Stromal cell of bone marrow (primary cell): Measurements from ENCODE around the gene SGK2.

Experiments
- DNase-seq: peaks from one replicate; pipeline ENCODE4 v3.0.0-alpha.2; 2012; ENCODE audit warnings: low read depth

Gene SGK2

DNA sequence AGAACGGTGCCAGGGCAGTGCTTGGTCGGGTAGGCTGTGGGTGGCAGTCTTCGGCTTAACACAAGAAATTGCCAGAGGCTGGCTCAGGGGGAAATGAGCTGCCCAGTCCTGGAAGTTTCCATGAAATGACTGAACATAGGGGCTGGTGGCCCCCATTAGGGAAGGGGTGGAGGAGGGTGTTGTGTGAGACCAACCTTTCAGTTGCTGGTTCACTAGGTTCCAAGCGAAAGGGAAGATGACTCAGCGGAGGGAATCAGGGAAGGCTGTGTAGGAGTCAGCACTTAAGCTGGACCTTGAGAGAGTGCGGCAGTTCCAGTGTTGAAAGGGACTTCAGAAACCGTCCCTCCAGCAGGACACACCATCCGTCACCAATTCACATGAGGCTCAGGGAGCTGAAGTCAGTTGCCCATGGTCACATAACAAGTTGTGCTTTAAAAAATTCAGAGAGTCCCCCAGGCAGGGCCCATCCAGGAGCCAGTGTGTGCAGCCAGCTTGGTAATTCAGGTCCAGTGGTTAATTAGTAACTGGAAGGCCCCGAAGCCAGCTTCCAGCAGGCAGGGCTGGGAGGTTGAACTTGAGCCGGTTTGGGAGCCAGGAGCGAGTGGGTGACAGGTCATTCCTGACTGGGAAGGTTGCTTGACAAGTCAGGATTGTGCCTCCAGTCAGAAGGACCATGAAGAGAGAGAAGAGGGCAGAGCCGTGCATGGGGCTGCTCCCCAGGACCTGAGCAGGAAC lies at the start of gene SGK2:
Gene SGK2, plus strand, starts transcription at position 616 of the 735 bp plus-strand sequence. CDS start 7,469 bp downstream, outside the sequence.
- DNase-seq, result no peak

DNA sequence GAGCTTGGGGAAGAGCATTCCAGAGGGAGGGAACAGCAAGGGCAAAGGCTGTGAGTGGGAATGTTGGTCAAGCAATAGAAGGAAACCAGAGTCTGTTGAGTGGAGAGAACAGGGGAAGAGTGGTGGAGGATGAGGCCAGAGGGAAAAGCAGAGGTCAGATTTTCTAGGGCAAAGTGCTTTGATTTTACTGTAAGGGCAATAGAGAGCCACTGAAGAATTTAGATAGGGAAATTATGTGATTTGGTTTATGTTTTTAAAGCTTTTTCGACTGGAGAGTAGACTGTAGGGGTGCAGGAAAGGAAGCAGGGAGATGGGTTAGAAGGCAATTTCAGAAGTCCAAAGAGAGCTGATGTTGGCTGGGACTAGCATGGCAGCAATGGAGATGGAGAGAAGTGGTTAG lies 46.9 kb upstream of the SGK2 start:
- no peak for DNase-seq

DNA sequence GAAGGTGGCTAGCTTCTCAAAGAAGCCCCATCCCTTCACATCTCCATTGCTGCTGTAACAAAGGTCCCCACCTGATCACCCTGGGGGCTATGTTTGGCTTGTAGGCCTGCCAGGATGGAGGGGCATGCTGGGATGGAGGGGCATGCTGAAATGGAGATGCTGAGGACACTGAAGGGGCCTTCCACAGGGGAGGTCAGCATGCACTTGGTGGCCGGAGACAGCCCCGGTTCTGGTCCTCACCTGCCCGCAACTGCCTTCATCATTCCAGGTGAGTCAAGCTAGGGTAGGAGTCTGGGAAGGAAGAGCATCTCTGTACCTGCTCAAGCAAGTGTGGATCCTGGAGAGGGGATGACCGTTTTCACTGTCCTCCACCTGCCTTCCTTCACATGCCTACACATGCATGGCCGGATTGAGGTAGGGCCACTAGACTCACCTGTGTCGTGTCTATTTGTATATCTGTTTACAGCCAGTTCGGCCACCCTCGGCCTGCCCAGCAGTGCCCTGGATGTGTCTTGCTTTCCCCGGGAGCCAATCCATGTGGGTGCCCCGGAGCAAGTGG lies 45.4 kb upstream of the SGK2 start:
- DNase-seq, result no peak

DNA sequence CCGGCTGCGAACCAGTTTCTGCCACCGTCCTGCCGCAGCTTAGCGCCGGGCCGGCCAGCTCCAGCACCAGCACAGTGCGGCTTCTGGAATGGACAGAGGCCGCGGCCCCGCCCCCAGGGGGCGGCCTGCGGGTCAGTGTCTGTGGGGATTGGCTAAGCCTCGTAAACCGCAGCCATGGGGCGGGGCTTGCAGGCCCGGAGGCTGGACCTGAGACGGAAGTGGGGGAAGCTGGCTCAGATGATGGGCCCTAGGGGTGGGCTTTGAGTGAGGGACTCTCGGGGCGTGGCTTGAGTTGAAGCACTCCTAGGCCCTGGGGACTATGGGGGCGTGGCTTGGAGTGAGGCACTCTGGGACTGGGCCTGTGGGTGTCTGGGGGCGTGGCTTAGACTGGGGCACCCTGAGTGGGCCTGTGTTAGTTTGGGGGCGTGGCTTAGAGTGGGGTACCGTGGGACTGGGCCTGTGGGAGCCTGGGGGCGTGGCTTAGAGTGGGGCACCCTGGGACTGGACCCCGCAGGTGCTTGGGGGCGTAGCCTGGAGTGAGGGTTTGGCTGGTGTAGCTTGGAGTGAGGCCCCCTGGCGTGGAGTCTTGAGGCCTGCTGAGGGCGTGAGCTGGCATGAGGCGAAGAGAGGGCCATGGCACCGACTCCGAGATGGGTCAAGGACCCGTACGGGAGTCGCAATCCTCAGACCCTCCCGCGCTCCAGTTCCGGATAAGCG lies 44.7 kb upstream of the SGK2 start:
- peak; percentile 82 for DNase-seq

DNA sequence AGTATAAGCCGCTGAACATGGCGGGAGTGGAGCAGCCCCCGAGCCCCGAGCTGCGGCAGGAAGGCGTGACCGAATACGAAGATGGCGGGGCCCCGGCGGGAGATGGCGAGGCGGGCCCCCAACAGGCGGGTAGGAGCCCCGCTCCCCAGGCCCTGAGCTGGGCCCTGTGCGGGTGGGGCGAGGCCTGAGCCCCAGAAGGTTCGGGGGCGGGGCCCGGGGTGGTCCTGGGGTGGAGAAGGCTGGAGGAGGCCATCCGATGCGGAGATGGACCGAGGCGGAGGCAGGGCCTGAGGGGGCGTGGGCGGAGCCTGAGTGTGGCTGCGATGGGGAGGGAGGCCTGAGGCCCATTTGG lies 44.2 kb upstream of the SGK2 start:
- DNase-seq, result no peak

DNA sequence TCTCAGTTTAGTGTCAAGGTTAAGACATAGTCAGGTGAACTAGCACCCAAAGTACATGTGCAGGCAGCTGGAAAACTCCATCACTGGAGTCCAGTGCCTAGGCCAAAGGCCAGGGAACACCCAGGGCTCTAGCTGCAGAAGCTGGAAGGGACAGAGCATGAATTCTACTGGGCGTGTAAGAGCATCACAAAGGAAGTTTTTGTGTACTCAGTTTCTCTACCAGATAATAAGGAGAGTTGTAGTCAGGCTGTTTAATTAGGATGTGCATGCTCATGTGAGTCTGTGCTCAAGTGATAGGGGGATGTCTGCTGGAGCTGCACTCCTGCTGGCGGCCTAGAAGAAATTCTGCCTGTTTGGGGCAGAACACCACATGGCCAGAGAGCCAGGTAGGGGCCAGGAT lies 43.2 kb upstream of the SGK2 start:
- DNase-seq, result no peak

DNA sequence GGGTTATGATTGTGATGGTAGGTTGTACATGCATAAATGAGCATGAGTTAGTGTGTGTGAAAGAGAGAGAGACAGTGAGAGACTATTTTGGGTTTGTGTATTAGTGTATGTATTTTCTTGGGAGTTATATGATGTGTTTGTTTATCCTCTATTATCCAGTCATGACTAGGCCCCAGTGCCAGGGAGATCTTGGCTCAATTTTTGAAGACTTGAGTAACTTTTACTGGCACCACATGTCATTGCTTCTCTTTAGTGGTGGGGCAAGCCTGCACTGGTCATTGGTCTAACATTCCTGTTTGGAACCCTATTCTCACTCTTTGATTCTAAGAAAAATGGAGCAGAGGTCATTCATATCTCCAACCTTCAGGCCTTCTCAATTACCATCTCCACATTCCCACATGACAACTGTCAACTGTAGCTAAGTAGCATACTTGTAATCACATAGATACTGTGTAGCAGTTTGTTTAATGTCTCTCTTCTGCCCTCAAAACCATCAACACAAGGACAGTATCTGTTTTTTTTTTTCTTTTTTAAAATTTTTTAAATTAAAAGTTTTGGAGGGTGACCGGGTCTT lies 42.5 kb upstream of the SGK2 start:
- DNase-seq, result no peak

DNA sequence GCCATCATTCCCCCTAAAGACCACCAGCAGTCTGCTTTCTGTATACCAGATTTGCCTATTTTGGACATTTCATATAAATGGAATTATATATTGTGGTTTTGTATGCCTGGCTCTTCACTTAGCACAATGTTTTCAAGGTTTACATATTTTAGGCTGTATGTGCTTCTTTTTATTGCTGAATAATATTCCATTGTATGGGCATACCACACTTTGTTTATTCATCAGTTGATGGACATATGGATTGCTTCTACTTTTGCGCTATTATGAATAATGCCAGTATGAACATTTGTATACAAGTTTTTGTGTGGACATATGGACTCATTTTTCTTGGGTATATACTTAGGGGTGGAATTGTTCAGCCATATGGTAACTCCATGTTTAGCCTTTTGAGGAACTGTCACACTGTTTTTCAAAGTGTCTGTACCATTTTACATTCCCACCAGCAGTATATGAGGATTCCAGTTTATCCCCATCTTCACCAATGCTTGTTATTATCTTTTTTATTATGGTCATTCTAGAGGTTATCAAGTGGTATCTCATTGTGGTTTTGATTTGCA lies 38.7 kb upstream of the SGK2 start:
- DNase-seq, result no peak

DNA sequence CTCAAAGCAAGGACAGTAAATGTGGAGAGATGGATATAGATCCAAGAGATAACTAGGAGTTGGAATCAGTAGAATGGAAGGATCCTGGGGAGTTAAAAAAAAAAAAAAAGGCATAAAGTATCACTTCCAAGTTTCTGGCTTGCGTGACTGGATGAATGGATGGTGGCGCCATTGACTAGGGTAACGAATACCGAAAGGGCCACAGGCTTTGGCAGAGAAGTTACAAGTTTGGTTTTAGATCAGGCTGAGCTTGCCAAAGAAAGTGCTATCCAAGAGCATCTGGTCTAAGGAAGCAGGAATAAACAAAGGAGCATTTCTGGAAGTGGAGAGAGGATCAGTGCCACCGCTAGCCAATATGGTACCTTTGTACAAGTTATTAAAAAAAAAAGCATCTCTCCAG lies 33.8 kb upstream of the SGK2 start:
- no peak for DNase-seq

DNA sequence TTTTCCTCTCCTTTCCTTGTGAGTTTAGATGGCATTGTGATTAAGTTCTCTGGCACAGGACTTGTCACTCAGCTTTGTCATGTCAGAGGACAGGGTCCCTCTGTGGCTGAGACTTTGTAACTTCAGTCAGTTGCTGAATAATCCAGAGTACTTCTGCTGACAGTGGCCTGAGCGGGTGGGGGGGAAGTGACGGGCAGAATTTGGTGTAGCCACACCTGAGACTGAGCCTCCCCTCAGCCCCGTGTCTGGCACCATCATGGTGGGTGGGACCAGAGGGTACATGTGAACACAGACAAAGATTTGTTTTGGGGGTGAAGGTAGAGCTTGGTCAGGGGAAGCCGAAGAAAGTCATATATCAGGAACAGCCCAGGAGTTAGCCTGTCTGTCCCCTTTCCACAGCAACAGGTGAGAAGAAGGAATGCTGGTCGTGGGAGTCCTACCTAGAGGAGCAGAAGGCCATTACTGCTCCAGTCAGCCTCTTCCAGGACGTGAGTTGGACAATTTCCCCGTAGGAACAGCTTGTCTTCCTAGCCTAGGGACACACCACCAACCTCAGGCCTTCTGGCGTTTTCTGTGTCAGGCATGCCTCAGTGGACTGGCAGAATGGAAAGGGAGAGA lies 30.5 kb upstream of the SGK2 start:
- DNase-seq, result no peak

DNA sequence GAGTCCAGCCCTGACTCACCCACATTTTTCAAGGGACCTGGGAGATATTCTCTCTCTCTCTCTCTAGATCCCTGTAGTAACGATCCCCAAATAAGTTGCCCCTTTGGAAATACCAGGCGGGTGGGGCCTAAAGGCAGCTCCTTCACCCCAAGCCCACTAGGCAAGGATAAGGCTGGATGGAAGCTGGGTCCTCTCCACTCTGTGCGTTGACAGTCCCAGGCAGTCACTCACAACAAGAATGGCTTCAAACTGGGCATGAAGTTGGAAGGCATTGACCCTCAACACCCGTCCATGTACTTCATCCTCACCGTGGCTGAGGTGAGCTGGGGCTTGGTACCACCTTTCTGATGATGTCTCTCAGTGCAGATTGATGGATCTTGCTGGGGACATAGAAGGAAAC lies 29.8 kb upstream of the SGK2 start:
- no peak for DNase-seq

DNA sequence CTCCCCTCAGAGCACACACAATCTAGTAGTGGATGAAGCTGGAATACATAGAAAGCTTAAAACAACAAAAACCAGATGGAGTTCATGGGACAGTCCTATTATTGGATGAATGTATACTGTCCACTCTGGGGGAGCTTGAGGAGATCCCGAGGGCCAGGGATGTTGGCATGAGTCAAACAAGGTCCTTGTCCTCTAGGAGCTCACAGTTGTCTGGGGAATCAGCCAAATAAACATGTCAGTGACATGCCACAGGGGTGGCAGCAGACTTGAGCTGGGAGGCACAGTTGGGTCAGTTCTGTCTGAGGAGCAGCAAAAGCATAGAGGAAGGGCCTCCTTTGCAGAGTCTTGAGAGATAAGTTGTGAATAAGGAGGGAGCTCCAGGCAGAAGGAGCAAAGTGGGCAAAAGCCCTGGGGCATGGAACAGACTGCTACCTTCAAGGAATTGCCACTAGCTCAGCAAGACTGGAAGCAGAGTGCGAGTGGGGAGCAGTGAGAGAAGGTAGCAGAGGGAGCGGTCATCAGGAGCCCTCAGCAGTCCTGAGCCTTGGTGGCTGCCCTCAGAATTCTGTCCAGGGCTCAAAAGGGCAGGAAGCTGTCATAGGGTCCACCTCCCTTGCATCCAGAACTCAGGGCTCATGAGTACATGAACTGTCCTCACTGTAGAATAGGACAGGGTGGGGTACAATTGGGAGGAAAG lies 29.2 kb upstream of the SGK2 start:
- no peak for DNase-seq

DNA sequence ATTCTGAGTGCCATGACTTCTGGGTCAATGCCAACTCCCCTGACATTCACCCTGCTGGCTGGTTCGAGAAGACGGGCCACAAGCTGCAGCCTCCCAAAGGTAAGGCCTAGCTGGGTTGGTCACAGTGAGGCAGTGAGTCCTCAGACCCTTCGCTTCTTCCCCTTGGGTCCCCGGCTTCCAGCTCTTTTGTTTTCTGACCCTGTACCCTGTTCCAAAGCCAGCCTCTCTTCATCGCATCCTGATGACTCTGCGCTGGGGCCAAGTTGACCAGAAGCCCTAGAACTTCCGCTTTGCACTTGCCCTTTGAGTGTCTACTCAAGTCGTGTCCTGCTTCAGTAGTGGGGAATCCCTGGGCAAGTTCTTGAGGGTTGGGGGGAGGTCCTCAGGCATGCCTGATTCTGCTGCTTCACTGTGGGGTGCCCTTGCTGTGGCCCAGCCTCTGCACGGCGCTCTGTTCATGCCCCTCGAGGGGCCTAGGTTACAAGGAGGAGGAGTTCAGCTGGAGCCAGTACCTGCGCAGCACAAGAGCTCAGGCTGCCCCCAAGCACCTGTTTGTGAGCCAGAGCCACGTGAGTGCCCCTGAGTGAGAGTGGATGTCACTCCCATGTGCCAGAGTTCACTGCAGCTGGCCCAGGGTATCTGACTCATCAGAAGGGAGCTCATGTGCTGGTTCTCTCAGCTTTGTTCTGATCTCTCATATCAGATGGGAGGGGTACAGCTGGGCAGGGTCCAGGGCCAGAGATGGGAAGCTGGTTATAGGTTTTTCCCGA lies 28.3 kb upstream of the SGK2 start:
- DNase-seq, result no peak

DNA sequence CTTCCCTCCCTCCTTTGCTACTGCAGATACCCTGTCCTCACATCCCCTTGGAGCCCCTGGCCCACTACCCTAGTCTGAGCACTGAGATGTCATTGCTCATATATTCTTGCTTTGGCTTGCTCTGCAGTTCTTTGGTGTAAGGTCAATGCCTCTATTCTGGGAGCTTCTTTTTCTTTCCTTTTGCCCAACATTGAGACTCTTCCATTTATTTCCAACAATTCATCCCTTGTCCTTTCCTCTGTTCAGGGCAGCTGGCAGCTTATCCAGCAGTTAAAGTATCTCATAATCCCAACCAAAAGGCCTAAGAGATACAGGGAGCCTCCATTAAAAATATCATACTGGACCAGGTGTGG lies 27.8 kb upstream of the SGK2 start:
- DNase-seq, result no peak

DNA sequence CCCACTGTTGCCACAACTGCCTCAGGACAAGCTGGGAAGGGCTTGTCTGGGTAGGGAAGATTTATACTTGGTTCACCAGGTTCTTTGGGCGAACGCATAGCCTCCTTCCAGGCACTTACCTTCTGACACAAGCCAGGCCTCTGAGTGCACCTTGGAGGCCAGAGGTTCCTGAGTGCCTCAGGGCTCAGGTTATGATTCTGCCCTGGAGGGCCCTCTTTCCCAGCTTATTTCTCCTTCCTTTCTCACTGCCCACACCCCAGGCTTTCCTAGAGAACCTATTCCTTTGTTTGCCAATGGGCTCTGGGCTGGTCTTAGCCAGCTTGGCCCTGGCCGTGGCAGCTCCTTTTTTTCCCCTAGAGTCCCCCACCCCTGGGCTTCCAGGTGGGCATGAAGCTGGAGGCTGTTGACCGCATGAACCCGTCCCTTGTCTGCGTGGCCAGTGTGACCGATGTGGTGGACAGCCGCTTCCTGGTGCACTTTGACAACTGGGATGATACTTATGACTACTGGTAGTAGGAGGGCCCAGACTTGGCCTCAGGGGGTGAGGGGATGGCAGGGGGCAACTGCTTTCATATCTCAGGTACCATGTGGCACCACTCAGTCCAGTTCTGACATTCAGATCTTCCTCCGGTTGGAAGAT lies 26.3 kb upstream of the SGK2 start:
- DNase-seq, result no peak

DNA sequence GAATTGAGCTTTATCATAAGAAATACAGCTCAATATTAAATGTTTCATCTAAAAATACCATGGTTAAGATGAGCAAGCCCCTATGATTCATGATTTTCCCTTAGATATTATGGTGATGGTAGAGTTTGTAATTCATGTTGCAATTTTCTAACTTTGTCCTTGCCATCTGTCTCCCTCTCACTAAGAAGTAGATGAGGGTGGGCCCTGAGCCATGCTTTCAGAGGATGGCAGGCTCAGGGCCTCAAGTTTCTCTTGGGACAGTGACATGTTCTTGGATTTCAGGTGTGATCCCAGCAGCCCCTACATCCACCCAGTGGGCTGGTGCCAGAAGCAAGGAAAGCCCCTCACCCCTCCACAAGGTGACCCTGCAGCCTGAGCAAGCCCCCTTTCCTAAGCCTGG lies 25.8 kb upstream of the SGK2 start:
- DNase-seq, result peak; percentile 43

DNA sequence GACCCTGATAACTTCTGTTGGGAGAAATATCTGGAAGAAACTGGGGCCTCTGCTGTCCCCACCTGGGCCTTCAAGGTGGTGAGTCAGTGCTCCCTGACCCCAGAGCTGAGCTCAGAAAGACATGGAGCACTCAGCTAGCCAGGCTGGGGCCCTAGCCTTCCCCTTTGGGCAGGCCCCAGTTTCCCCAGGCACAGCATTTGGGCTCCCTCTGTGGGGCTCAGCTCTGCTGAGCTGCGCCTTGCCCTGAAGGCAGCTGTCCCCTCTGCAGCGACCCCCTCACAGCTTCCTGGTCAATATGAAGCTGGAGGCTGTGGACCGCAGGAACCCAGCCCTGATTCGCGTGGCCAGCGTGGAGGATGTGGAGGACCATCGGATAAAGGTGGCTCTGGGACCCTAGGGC lies 24.8 kb upstream of the SGK2 start:
- DNase-seq, result no peak

DNA sequence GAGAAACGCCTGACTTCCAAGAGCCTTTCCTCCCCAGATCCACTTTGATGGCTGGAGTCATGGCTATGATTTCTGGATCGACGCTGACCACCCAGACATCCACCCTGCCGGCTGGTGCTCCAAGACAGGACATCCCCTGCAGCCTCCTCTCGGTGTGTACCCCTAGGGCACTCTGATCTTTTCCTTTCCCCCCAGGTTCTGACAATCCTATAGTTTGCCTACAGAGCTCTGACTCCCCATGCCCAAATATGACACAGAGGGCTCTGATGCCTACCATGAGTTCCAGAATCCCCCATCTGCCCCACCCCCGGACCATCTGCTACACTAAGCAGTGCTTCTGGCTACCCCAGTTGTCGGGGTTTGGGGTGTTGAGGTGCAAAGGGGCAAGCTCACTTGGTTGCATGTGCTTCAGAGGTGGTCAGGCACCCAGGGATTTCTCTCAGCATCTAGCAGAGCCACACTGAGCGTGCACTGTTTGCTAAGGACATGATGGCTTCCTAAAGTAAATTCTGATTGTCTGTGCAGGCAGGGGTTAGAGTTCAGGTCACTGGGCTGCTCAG lies 24.0 kb upstream of the SGK2 start:
- no peak for DNase-seq

DNA sequence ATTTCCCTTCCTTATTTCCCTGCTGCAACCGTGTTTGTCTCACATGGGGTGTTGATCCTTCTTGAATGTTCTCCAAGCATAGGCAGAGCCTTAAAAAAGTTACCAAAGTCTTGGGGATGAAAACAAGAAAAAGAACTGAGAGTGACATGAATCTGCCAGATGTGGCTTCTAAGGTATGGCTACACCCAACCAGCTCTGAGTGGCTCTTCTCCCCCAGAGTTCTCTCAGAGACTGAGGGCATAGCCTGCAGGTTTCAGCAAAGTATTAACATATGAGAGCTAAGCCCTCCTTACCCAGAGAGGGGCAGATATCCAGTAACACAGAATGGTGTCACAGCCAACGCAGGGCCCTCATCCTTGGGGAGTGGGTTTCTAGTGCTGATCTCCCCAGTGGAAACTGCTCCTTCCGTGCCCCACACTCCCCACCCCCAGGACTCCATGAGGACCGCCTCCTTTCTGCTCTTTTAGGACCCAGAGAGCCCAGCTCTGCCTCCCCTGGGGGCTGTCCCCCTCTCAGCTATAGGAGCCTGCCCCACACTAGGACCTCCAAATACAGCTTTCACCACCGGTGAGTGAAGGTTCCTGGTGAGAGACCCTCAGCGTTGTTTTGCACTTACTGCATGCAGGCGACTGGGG lies 23.3 kb upstream of the SGK2 start:
- no peak for DNase-seq
